Bronchial epithelial cell (primary cell): ENCODE results near the gene ADARB2. TPM values are rescaled to one million over a fixed set of nuclear protein-coding genes. Genes with fewer than 3 reads are reported as not detected.

Source experiments
- DNase-seq: peaks from one replicate; pipeline ENCODE4 v3.0.0-alpha.2; 2010; ENCODE audit warnings: low read depth
- FAIRE-seq: peaks from 2 replicates; lab custom pipeline; 2011; peaks lifted over from hg19 to GRCh38; lab: Jason Lieb, UNC
- H3K27me3 ChIP-seq: 2 replicates; pipeline ENCODE4 v1.5.1; 2011; ENCODE audit warnings: low read length; ENCODE audit not compliant: control insufficient read depth, insufficient read depth
- H3K36me3 ChIP-seq: 2 replicates; pipeline ENCODE4 v1.5.1; 2011; ENCODE audit warnings: low read length; ENCODE audit not compliant: control insufficient read depth, insufficient read depth
- H3K4me3 ChIP-seq: 2 replicates; pipeline ENCODE4 v1.5.1; 2011; ENCODE audit warnings: mild to moderate bottlenecking, low read depth, low read length, control low read depth
- total RNA-seq: library from RNA; depleted of rRNA; stranded (reverse); fragments of >200 nt; gene quantifications from 2 replicates; pipeline ENCODE4 v1.2.1, GENCODE V29; 2014
- TF ChIP-seq, protein P1 (sequence below): IDR thresholded peaks from 2 replicates; pipeline ENCODE4 v1.5.1; 2011; ENCODE audit warnings: mild to moderate bottlenecking, moderate library complexity, low read length, control low read depth, inconsistent platforms; ENCODE audit not compliant: insufficient read depth, severe bottlenecking

Gene ADARB2
- total RNA-seq, 1 donor from 2014 or later: not detected

DNA sequence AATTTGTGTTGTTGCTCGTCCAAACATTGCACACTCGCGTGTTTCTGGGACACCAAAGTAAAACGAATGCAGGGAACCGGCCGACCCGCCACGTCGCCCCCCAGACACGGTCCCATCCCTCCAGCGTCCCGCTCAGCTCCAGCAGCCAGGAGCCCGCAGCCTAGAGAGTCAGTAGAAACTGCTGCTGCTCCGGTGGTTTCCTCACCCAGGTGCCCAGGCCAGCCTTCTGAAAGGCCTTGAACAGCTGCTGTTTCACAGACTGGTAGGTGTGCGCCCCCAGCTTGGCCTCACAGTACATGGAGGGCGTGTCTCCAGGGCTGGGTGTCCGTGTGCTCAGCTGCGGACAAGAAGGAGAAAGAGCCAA lies 554.3 kb downstream of the ADARB2 start:
- TF ChIP-seq, protein P1, sequence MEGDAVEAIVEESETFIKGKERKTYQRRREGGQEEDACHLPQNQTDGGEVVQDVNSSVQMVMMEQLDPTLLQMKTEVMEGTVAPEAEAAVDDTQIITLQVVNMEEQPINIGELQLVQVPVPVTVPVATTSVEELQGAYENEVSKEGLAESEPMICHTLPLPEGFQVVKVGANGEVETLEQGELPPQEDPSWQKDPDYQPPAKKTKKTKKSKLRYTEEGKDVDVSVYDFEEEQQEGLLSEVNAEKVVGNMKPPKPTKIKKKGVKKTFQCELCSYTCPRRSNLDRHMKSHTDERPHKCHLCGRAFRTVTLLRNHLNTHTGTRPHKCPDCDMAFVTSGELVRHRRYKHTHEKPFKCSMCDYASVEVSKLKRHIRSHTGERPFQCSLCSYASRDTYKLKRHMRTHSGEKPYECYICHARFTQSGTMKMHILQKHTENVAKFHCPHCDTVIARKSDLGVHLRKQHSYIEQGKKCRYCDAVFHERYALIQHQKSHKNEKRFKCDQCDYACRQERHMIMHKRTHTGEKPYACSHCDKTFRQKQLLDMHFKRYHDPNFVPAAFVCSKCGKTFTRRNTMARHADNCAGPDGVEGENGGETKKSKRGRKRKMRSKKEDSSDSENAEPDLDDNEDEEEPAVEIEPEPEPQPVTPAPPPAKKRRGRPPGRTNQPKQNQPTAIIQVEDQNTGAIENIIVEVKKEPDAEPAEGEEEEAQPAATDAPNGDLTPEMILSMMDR: no peak
- H3K4me3 ChIP-seq: no peak overlapping the region
- H3K27me3 ChIP-seq: no peaks in the 10 kb centered on the region
- no peaks in the 10 kb centered on the region for H3K36me3 ChIP-seq
- FAIRE-seq (no peak), DNase-seq (no peak)

DNA sequence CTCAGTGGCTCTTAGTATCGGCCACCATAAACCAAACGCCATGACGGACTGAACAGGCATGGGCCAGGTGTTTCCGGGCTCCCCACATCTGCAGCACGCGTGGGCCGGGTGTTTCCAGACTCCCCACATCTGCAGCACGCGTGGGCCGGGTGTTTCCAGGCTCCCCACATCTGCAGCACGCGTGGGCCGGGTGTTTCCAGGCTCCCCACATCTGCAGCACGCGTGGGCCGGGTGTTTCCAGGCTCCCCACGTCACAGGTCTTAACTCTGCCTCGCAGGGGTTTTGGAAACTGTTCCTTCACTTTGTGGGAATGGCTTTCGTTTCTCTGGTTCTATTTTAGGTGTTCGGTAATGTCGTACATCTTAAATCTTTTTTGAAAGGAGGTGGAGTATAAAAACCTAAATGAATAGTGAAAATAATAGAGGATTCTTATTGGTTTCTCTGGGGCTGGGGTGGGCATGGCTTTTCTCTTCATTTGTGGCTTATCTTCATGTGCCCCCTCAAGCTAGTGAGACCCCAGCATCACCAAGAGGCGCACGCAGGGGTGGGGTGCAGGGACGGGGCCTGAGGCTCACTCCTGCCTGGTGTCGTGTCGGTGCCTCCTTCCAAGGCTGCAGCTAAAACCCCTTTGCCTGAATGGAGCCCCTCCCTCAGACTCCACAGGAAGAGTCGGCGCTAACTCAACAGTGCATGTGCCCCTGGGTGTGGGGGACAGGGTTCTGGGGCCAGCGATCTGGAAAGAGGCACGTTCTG lies 554.9 kb downstream of the ADARB2 start:
- Histone ChIP-seq H3K4me3 (no peak overlapping the region), H3K36me3 (no peaks in the 10 kb centered on the region), H3K27me3 (no peaks in the 10 kb centered on the region)
- DNase-seq (no peak), FAIRE-seq (no peak)
- TF ChIP-seq, protein P1: no peak

DNA sequence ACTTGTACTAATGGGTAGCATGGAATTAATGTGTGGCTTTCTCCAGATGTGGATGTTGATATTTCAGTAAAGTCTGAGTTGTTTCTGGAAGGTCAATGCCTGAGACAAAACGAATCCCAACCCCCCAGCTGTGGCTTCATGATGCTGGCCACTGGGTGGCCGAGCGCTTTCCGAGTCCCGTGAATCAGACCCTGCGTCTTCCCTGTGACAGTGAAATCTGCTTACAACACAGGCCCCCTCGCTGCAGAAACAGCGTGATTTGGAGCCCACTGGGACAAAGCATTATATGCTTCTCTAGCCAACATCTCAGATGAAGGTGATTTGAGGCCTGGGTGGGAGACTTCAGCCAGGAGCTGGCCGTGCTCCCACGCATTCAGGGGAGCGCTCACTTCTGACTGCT lies 556.5 kb downstream of the ADARB2 start:
- H3K4me3 ChIP-seq: no peak overlapping the region
- no peaks in the 10 kb centered on the region for H3K27me3 ChIP-seq
- TF ChIP-seq, protein P1: no peak
- H3K36me3 ChIP-seq: no peaks in the 10 kb centered on the region
- DNase-seq: no peak
- no peak for FAIRE-seq

DNA sequence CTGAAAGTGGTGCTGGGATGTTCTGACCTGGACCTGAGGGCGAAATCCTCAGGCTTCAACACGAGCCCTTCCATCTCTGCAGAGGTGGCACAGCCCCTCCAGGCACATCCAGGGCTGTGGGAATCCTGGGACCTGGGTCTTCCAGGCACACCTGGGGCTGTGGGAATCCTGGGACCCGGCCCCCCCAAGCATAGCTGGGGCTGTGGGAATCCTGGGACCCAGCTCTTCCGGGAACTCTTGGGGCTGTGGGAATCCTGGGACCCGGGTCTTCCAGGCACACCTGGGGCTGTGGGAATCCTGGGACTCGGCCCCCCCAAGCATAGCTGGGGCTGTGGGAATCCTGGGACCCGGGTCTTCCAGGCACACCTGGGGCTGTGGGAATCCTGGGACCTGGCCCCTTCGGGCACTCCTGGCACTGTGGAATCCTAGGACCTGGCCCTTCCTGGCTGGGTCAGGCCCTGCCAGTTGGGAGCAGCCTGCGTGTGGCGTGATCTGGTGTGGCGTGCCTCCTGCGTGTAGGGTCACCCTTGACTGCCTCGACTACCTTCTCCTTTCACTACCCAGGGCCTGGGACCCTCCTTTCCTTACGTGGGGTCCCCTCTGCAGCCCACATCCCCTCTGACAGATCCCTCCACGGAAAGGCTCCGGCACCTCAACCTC lies 557.1 kb downstream of the ADARB2 start:
- TF ChIP-seq, protein P1: no peak
- Histone ChIP-seq H3K36me3 (no peaks in the 10 kb centered on the region), H3K4me3 (no peak overlapping the region), H3K27me3 (no peaks in the 10 kb centered on the region)
- DNase-seq: no peak
- no peak for FAIRE-seq

DNA sequence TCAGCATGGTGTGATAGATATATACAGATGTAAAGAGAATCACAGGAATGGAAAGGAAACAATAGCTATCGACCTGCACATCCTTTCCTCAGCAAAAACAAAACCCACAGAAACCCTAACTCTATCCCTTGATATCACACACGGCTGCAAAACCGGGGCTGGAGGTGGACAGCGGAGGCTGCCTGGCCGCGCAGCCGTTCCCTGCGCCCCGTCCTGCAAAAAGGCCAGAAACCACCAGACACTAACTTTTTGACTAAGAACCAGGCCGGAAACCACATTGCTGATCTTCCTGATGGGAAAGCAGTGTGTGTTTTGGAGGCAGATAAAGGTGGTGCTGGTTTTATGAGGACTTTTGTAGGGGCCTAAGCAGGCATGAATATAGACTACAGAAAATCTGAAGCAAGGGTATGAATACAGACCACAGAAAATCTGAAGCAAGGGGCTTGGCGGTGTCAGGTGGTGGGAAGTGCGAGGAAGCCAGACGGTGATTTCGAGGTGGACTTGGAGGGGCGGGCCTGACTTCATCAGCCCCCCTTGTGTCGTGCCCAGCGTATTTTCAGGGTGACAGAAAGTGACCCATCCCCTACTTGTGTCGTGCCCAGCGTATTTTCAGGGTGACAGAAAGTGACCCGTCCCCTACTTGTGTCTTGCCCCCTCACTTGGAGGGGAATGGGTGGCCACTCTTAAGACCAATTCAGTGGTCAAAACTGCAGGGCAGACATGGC lies 557.8 kb downstream of the ADARB2 start:
- TF ChIP-seq, protein P1: no peak
- Histone ChIP-seq H3K4me3 (no peak overlapping the region), H3K27me3 (no peaks in the 10 kb centered on the region), H3K36me3 (no peaks in the 10 kb centered on the region)
- FAIRE-seq: no peak
- no peak for DNase-seq
